ENCODE data around the gene FAM180A.
"Not testable (repeated sequence)": the region's sequence is repeated elsewhere in the genome, so short reads cannot be mapped to it uniquely, and the experiment has no call there.

The FAM180A gene

DNA sequence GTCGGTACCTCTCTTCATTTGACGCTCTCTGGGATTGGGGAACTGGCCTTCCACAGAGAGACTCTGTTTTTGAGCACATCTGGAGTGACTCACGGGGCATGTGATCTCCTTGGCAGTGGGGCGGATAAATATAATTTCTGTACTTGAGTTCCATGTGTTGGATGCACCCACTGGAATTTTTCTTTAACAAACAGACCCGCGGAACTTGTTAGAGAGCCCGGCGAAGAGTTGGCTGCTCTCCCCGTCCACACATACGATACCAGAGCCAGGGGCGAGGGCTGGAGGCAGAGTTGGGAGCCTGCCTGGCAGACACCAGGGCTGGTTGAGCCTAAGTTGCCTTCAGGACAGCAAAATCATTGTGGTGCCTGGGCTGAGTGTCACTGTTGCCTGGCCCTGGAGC is at the start of gene FAM180A:
TSS of gene FAM180A (minus strand) at position 44 of the 400 bp plus-strand sequence. CDS start 233 bp downstream, outside the sequence.
- no peak for DNase-seq

DNA sequence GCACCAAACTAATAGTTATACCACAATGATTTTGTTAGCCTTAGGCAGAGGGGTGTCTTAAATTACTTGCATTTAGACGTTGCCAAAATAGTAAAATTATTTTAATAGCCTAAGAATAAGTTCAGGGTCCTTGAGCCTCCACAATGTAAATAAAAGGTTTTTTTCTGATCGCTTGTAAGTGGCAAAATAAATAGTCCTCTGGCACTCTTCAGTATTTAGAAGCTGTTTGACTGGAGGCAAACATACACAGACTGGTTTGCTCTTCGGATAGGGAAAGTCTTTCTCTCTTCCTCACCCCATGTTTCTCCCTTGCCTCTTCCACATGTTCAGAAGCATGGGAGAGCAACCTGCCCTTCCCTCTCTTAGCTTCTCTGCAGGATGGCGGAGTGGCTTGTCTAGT is 49.5 kb upstream of the FAM180A start:
- no peak for DNase-seq

DNA sequence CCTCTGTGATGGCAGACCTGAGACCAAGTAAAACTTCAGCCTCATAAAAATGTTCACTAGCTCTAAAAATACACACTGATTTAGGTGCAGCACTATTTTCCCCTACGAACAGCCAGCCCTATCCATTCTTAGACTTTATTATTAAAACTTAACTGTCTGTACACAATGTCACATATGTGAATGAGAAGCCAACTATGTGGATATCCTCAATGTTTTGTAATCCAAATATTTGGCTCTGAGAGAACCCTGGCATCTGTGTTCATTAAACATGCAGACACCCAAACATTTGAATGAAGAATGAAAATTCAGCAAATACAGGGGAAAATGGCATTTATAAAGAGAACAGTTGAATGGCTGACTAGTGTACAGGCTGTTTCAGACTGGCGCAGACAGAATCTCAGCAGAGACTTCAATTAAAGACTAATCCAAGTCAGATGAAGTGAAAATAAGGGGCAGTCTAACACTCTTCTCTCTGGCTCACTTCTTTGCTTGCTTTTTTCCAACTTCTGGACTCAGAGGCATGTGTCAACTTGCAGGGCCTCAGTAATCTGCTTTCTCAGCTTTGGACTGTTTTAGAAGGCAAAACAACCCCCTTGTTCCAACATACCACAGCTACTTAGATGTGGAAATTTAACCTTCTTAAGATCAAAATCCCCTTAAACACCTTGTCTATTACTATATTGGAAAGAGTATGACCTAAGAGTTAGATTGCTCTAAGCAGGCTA is 47.4 kb upstream of the FAM180A start:
- DNase-seq: no peak

DNA sequence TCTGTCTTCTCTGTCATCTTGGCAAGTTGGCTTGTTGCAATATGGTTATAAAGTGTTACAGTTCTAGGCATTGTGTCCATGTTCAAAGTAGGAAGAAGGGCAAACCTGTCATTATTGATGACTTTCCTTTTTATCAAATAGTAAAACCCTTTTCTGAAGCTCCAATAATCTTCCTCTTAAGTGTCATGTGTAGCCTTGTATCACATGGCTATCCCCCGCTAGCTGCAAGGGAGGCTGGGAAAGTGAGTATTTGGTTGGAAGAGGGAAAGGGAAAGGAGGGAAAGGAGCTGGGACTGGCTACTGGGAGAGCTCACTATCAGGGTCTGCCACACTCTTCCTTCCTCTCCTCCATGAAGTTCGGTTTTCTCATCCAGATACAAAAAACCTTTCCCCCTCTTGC is 45.2 kb upstream of the FAM180A start:
- no peak for DNase-seq

DNA sequence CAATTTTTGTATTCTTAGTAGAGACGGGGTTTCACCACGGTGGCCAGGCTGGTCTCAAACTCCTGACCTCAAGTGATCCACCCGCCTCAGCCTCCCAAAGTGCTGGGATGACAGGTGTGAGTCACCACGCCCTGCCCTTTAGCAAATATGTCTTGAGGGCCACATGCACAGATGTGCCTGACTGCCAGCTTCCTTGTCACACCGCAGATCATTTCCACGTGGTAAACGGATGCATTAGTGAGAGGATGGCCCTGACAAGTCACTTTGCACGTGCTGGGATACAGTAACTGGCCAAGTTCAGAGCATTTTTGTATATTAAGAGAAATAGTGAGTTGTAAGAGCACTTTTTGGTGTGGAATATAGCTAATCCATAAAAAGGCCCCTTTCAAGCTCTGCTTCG is 44.3 kb upstream of the FAM180A start:
- DNase-seq: no peak

- DNase-seq: no peak
These were observed 43.7 kb upstream of the FAM180A start for GRCh38 chr7:135792363-135792668.

DNA sequence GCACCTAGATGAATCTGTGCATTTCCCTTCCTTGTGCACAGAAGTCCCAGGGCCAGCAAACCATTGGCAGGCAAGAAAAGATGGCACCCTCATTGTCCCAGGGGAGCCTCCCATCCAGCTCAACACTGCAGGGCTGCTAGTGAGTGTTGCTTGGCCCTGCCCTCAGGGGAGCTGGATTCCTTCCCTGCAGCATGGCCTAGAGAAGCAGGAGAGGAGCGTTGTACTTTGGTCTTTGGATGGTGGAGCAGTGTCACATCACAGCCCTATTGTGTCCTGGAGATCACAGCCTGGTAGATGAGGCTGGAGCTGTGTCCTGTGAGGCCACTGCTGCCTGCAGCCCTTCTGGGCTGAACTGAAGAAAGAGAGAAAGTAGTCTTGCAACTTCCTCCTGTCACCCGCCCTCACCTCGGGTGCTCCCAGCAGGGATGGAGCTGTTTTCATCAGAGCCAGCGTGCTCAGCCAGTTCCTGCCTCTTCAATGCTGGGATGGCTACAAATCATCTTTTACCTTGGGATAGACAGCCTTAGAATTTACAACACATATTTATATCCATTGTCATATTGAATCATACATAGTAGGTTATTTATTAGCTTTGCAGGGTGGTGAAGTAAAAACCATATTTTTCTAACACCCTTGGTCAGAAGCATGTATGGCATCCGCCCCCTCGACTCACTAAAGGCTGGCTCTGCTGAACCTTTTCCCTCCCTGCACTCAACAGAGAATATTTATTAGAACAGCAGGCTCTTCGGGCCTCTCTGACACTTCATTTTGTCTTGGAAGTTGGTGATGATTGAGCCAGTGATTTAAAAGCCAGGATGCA is 43.1 kb upstream of the FAM180A start:
- DNase-seq: no peak

- DNase-seq: no peak
These were observed 41.9 kb upstream of the FAM180A start for GRCh38 chr7:135790371-135790977.

DNA sequence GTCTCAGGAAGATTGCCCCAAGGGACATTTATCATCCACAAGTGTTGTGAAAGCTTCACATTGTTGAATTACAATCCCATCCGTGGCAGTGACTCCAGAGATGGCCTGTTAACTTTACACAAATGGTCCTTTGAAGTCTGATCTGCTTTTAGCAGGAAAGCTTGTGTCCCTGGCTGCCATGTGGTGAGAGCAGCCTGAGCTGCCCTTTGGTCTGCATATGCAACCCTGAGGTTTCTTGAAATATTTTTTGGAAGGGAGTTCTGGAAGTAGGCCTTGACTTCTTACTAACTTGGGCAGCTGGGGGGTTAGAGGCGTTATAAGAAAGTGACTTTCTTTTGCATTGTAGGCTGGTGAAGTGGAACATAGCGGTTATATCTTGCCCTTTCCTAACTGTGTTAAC is 41.3 kb upstream of the FAM180A start:
- no peak for DNase-seq

DNA sequence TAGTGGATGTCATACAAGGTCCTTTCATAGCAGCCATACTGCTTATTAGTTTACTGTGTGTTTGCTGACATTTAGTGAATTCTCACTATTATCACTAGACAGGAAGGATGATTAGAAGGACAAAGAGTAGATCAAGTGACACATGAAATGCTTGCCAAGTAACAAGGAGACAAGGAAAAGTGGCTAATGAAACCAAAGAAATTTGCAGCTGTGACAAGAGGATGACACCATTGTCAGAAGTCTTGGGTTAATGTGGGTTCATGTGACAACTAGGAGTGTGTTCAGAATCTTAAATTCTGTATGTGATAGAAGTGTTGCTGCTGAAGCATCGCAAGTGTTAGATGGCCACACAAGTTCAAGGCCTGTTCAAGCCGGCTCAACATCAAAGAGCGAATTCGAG is 40.8 kb upstream of the FAM180A start:
- no peak for DNase-seq

GRCh38 chr7:135786911-135787310 is 38.3 kb upstream of the FAM180A start:
- DNase-seq: no peak

DNA sequence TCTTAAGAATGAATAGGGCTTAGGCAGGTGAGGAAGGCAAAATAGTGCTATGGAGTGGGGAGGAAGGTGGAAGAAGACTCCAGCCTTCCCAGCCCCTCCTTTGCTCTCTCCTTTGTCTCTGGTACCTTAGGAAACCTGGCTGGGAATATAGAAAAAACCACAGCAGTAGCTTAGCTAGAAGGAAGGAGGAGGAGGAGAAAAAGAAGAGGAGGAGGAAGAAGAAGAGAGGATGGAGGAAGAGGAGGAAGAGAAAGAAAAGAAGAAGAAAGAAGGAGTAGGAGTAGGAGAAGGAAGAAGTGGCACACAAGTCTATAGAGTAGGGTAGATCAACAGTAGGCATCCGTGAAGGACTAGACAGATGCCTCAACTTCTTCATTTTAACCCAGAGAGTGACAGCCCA is 36.5 kb upstream of the FAM180A start:
- DNase-seq: no peak

- no peak for DNase-seq
These were observed 35.4 kb upstream of the FAM180A start for GRCh38 chr7:135784013-135784412.

DNA sequence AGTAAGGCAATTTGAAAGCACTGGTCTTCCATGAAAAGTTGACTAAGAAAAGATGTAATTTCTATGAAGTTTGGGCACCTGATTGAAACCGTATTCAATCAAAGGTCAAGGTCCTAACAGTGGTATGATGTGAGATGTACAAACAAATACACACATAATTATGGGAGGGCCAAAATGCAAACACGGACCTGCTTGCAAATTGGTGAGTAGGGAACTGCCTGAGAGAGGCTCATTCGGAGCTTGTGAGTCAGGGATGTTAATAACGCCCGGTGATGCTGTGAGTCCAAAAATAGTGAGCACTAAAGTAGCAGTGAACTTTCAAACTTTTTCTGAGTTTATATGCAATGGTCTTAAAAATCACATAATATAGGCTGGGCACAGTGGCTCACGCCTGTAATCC is 34.2 kb upstream of the FAM180A start:
- no peak for DNase-seq

- DNase-seq: no peak
These were observed 33.8 kb upstream of the FAM180A start for GRCh38 chr7:135782377-135782776.

- no peak for DNase-seq
These were observed 29.2 kb upstream of the FAM180A start for GRCh38 chr7:135777626-135778398.

GRCh38 chr7:135775915-135776314 is 27.3 kb upstream of the FAM180A start:
- not testable (repeated sequence) for DNase-seq

- no peak for DNase-seq
These were observed 26.6 kb upstream of the FAM180A start for GRCh38 chr7:135775230-135775629.

DNA sequence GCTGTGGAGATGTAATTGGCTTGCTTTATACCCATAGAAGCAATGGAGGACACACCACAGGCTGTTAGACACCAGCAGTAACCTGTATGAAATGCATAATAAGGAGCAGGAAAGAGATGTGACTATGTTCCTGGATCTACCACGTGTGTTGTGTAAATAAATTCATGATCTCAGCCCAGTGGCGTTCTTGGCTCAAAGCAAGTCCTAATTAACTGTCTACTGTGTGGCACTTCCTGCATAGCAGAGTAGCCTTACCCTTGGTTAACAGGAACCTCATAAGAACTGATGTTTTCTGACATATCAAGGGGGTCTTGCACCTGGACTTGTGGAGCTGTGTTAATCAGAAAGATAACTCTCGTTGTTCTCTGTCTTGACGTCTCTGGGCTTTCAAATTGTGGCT is 25.7 kb upstream of the FAM180A start:
- no peak for DNase-seq

- DNase-seq: no peak
These were observed 24.9 kb upstream of the FAM180A start for GRCh38 chr7:135773464-135773863.

GRCh38 chr7:135772639-135773222 is 24.1 kb upstream of the FAM180A start:
- no peak for DNase-seq

DNA sequence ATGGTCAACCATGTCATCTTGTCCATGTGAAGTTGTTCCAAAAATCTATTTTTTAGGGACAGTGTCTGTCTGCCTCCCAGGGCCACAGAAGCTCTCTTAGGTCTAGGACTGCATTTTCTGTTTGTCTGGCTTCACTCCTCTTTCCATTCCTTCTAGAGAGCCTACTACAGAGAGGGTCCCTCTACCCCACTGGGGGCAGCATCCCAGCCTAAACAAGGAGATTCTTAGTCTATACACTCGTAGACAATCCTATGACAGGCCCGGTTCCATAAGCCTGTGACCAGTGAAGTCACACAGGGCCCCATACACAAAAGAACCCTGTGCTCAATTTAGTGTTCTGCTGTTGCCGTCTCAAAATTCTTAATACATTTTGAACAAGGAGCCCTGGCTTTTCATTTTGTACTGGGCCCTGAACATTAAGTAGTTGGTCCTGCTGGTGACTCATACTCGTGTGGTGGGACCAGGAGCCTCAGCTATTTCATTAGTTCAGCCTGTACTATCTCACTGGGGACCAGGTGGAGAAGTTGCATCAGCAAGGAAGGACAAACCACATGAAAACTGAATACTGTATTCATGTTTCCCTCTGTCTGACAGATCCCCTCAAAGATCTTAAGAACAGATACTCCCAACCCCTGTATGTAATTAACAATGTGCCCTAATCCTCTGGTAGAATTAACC is 23.5 kb upstream of the FAM180A start:
- no peak for DNase-seq

All from activated naive CD4-positive, alpha-beta T cell treated with Interleukin-2 at 50 U/mL for 16 hours (primary cell).